ENCODE measurements around the gene VPS37B.

VPS37B gene

DNA sequence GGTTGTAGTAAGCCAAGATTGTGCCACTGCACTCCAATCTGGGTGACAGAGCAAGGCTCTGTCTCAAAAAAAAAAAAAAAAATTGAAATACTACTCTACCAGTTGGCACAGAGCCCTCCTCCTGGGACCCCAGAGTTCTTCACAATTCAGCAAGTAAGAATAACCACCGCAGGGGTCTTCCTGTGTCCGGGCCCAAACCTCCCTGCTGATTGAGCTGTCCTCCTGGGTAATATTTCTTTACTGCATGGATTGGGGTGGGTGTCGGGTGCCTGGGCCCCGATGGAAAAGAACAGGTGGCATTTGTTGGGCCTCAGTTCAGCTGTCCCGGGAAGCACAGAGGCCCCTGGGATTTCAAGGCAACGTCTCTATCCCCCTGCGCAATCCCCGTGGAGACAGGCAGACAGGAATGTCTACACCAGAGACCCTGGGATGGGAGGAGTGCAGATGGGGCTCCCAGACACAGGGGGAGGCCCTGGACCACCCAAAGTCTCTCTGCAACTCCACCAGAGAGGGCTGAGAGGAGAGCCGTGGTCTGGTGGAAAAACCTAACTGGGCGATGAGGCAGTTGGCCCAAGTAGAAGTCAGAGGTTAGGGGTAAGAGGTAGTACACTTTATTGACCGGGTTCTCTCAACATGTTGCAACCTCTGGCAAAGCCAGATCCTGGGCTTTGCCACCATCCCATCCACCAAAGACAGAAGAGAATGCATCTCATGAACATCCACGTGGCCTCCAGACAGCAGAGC lies 32.7 kb upstream of the VPS37B start:
- H3K4me1 ChIP-seq (ENCODE audit: control insufficient read depth, insufficient read depth, low read length) = no peaks in the 10 kb centered on the region
- no peak overlapping the region for H3K4me3 ChIP-seq (ENCODE audit: low read depth, low read length)
- H3K27ac ChIP-seq (ENCODE audit: extremely low read depth, low read depth, low read length) = no peak overlapping the region
- peaks cover 0 to 13% of the 10 kb centered on the region in 2 experiments; a peak in 1 of 3 replicates for H3K36me3 ChIP-seq (ENCODE audit: control insufficient read depth in 2 of 2, insufficient read depth in 1 of 2, low read length in 2 of 2)
- POLR2A ChIA-PET = no interaction called here
- no peak for TF ChIP-seq ZNF350 (tag by site-specific recombination; IDR thresholded peaks at IDR 0.05)
- no peak for TF ChIP-seq ZNF707 (tag by site-specific recombination; IDR thresholded peaks at IDR 0.05)
- TF ChIP-seq ZIC2 (tag by site-specific recombination; IDR thresholded peaks at IDR 0.05) = peak; percentile 54
- CTCF ChIA-PET = no interaction called here
- H3K9me3 ChIP-seq (ENCODE audit: control insufficient read depth, insufficient read depth, low read depth, low read length) = no peaks in the 10 kb centered on the region

GRCh38 chr12:122927756-122928403 lies 32.0 kb upstream of the VPS37B start:
- no peaks in the 10 kb centered on the region for H3K9me3 ChIP-seq (ENCODE audit: control insufficient read depth, insufficient read depth, low read depth, low read length)
- POLR2A ChIA-PET = no interaction called here
- H3K36me3 ChIP-seq (ENCODE audit: control insufficient read depth in 2 of 2, insufficient read depth in 1 of 2, low read length in 2 of 2) = peaks cover 0 to 12% of the 10 kb centered on the region in 2 experiments; a peak in 1 of 3 replicates
- no peak overlapping the region for H3K27ac ChIP-seq (ENCODE audit: extremely low read depth, low read depth, low read length)
- TF ChIP-seq, protein P1, sequence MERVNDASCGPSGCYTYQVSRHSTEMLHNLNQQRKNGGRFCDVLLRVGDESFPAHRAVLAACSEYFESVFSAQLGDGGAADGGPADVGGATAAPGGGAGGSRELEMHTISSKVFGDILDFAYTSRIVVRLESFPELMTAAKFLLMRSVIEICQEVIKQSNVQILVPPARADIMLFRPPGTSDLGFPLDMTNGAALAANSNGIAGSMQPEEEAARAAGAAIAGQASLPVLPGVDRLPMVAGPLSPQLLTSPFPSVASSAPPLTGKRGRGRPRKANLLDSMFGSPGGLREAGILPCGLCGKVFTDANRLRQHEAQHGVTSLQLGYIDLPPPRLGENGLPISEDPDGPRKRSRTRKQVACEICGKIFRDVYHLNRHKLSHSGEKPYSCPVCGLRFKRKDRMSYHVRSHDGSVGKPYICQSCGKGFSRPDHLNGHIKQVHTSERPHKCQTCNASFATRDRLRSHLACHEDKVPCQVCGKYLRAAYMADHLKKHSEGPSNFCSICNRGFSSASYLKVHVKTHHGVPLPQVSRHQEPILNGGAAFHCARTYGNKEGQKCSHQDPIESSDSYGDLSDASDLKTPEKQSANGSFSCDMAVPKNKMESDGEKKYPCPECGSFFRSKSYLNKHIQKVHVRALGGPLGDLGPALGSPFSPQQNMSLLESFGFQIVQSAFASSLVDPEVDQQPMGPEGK (tag by site-specific recombination; IDR thresholded peaks at IDR 0.05) = no peak
- H3K4me1 ChIP-seq (ENCODE audit: control insufficient read depth, insufficient read depth, low read length) = no peaks in the 10 kb centered on the region
- CTCF ChIA-PET = interaction anchor here (0.7 kb wide), 1 partner anchor 150 kb away, joined by 4 read pairs; no protein-coding TSS in a partner anchor
- no peak overlapping the region for H3K4me3 ChIP-seq (ENCODE audit: low read depth, low read length)

- H3K4me1 ChIP-seq (ENCODE audit: control insufficient read depth, insufficient read depth, low read length) = no peaks in the 10 kb centered on the region
- H3K4me3 ChIP-seq (ENCODE audit: low read depth, low read length) = no peak overlapping the region
- ChIA-PET CTCF (interaction anchor here (1.0 to 1.3 kb wide), 2 partner anchors 26 to 28 kb away, joined by 3 to 11 read pairs; no protein-coding TSS in a partner anchor), POLR2A (no interaction called here)
- no peak overlapping the region for H3K27ac ChIP-seq (ENCODE audit: extremely low read depth, low read depth, low read length)
- H3K36me3 ChIP-seq (ENCODE audit: control insufficient read depth in 2 of 2, insufficient read depth in 1 of 2, low read length in 2 of 2) = no peaks in the 10 kb centered on the region
- no peaks in the 10 kb centered on the region for H3K9me3 ChIP-seq (ENCODE audit: control insufficient read depth, insufficient read depth, low read depth, low read length)
- TF ChIP-seq ZNF548 (tag by site-specific recombination; IDR thresholded peaks at IDR 0.05) (no peak), KLF9 (tag by site-specific recombination; IDR thresholded peaks at IDR 0.05; ENCODE audit: low read depth) (no peak), ZSCAN16 (tag by site-specific recombination; IDR thresholded peaks at IDR 0.05) (no peak), ZEB2 (tag by site-specific recombination; IDR thresholded peaks at IDR 0.05) (no peak), ZNF394 (tag by site-specific recombination; IDR thresholded peaks at IDR 0.05; ENCODE audit: borderline replicate concordance) (no peak), ZNF292 (tag by site-specific recombination; IDR thresholded peaks at IDR 0.05; ENCODE audit: borderline replicate concordance, low read depth) (no peak), ZNF266 (tag by site-specific recombination; IDR thresholded peaks at IDR 0.05; ENCODE audit: low read depth) (no peak), ZNF776 (tag by site-specific recombination; IDR thresholded peaks at IDR 0.05; ENCODE audit: borderline replicate concordance) (no peak), ZNF513 (tag by site-specific recombination; IDR thresholded peaks at IDR 0.05) (no peak), HOXD13 (CRISPR knock-in tag; IDR thresholded peaks at IDR 0.05; ENCODE audit: borderline replicate concordance) (no peak), ZNF214 (tag by site-specific recombination; IDR thresholded peaks at IDR 0.05; ENCODE audit: borderline replicate concordance) (no peak), ZNF341 (tag by site-specific recombination; IDR thresholded peaks at IDR 0.05; ENCODE audit: low read depth) (no peak), ZNF10 (tag by site-specific recombination; IDR thresholded peaks at IDR 0.05) (no peak), GFI1B (tag by site-specific recombination; IDR thresholded peaks at IDR 0.05) (no peak)
- TF ChIP-seq, protein P2, sequence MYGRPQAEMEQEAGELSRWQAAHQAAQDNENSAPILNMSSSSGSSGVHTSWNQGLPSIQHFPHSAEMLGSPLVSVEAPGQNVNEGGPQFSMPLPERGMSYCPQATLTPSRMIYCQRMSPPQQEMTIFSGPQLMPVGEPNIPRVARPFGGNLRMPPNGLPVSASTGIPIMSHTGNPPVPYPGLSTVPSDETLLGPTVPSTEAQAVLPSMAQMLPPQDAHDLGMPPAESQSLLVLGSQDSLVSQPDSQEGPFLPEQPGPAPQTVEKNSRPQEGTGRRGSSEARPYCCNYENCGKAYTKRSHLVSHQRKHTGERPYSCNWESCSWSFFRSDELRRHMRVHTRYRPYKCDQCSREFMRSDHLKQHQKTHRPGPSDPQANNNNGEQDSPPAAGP (tag by site-specific recombination; IDR thresholded peaks at IDR 0.05) = no peak
- TF ChIP-seq, protein P3, sequence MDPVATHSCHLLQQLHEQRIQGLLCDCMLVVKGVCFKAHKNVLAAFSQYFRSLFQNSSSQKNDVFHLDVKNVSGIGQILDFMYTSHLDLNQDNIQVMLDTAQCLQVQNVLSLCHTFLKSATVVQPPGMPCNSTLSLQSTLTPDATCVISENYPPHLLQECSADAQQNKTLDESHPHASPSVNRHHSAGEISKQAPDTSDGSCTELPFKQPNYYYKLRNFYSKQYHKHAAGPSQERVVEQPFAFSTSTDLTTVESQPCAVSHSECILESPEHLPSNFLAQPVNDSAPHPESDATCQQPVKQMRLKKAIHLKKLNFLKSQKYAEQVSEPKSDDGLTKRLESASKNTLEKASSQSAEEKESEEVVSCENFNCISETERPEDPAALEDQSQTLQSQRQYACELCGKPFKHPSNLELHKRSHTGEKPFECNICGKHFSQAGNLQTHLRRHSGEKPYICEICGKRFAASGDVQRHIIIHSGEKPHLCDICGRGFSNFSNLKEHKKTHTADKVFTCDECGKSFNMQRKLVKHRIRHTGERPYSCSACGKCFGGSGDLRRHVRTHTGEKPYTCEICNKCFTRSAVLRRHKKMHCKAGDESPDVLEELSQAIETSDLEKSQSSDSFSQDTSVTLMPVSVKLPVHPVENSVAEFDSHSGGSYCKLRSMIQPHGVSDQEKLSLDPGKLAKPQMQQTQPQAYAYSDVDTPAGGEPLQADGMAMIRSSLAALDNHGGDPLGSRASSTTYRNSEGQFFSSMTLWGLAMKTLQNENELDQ (tag by site-specific recombination; IDR thresholded peaks at IDR 0.05; ENCODE audit: low read depth) = no peak
Measured at GRCh38 chr12:122921917-122922316, 26.0 kb upstream of the VPS37B start.

Measured in HEK293 (cell line).